A673 (cell line): ENCODE measurements around the gene CCDC9. TPM values are rescaled to one million over a fixed set of nuclear protein-coding genes. Genes with fewer than 3 reads are reported as not detected.
A peak's percentile ranks its signal among the peaks of the same experiment; 100 is the strongest.

Source experiments
- BruUV-seq: library from RNA; stranded (reverse); fragments of 400-500 nt; replicated peaks from 2 replicates; lab custom pipeline; 2021; lab: Mats Ljungman, UMichigan
- CTCF ChIA-PET: fragments of 300-600 bp; sonication (Branson Sonifier 250); formaldehyde crosslinking; loops from one replicate; lab custom pipeline; 2022; ENCODE audit warnings: antibody characterized with exemption; lab: Charles Lee
- POLR2A ChIA-PET: fragments of 300-600 bp; sonication (Branson Sonifier 250); formaldehyde crosslinking; loops from one replicate; lab custom pipeline; 2022; ENCODE audit warnings: antibody characterized with exemption; ENCODE audit not compliant: low non-redundant PET; lab: Charles Lee
- DNase-seq: peaks from one replicate; pipeline ENCODE4 v3.0.0-alpha.2; 2015; ENCODE audit warnings: low spot score
- H3K27ac ChIP-seq: fragments of 200-600 bp; sonication (generic); 2 replicates; pipeline ENCODE4 v1.5.1; 2016; ENCODE audit warnings: mixed run types, low read depth, mild to moderate bottlenecking, mixed read lengths, antibody characterized with exemption, low read length; ENCODE audit not compliant: poor library complexity, severe bottlenecking
- H3K27me3 ChIP-seq: fragments of 200-600 bp; sonication (generic); replicated peaks from 2 replicates; pipeline ENCODE4 v1.6.1; 2017; ENCODE audit warnings: mixed run types, low read depth, mild to moderate bottlenecking, mixed read lengths, antibody characterized with exemption, low read length; ENCODE audit not compliant: insufficient read depth, poor library complexity
- H3K36me3 ChIP-seq: fragments of 200-600 bp; sonication (generic); 2 replicates; pipeline ENCODE4 v1.6.1; 2016; ENCODE audit warnings: mixed run types, mild to moderate bottlenecking, mixed read lengths, antibody characterized with exemption, low read length; ENCODE audit not compliant: insufficient read depth, poor library complexity, severe bottlenecking
- H3K4me1 ChIP-seq: fragments of 200-600 bp; sonication (generic); 2 replicates; pipeline ENCODE4 v1.6.1; 2017; ENCODE audit warnings: mixed run types, mild to moderate bottlenecking, mixed read lengths, antibody characterized with exemption, low read length; ENCODE audit not compliant: insufficient read depth, poor library complexity, severe bottlenecking
- H3K4me3 ChIP-seq: fragments of 200-600 bp; sonication (generic); 2 replicates; pipeline ENCODE4 v1.5.1; 2016; ENCODE audit warnings: low read depth, mixed run types, mild to moderate bottlenecking, mixed read lengths, low read length; ENCODE audit not compliant: poor library complexity, severe bottlenecking
- H3K9me3 ChIP-seq: fragments of 200-600 bp; sonication (generic); 2 replicates; pipeline ENCODE4 v1.6.1; 2016; ENCODE audit warnings: mixed run types, low read depth, mild to moderate bottlenecking, mixed read lengths, antibody characterized with exemption, low read length; ENCODE audit not compliant: poor library complexity, severe bottlenecking
- CTCF ChIP-seq: fragments of 300-800, 200-600 bp; sonication (generic); conservative IDR thresholded peaks from 2 replicates; pipeline ENCODE4 v1.5.1; 2017; ENCODE audit warnings: low read depth, mild to moderate bottlenecking, antibody characterized with exemption, low read length, moderate library complexity, mixed read lengths
- EZH2 ChIP-seq: fragments of 200-600 bp; sonication (generic); IDR thresholded peaks from 2 replicates; pipeline ENCODE4 v1.6.1; 2017; ENCODE audit warnings: borderline replicate concordance, low read depth, mild to moderate bottlenecking, mixed read lengths, antibody characterized with exemption, low read length; ENCODE audit not compliant: poor library complexity, severe bottlenecking
- intact Hi-C: fragments of 100-400 bp; cut with micrococcal nuclease; formaldehyde crosslinking; loops from one replicate; pipeline ENCODE4 v1.10.0; 2022; ENCODE audit not compliant: unreplicated experiment
- total RNA-seq: library from RNA; stranded (reverse); gene quantifications from 2 replicates; pipeline ENCODE4 v1.2.3, GENCODE V29; 2021

The CCDC9 gene
- total RNA-seq, 1 experiment from 2014 or later: 36.4 TPM

GRCh38 chr19:47226426-47227351 lies 29.6 kb upstream of the CCDC9 start:
- Histone ChIP-seq H3K27me3 (no peaks in the 10 kb centered on the region), H3K36me3 (no peaks in the 10 kb centered on the region), H3K4me1 (peaks cover 27% of the 10 kb centered on the region), H3K4me3 (peak overlapping the region; percentile 52), H3K27ac (peak overlapping the region; percentile 95), H3K9me3 (no peaks in the 10 kb centered on the region)
- CTCF ChIA-PET: interaction anchor here (1.5 to 2.0 kb wide), 2 partner anchors 16 to 17 kb away, joined by 7 to 28 read pairs; no protein-coding TSS in a partner anchor
- no peak for DNase-seq
- TF ChIP-seq CTCF: no peak
- TF ChIP-seq EZH2: no peak
- intact Hi-C loops: no loop called here
- POLR2A ChIA-PET: interaction anchor here (0.5 to 0.9 kb wide), 2 partner anchors 11 to 192 kb away, joined by 3 read pairs; no protein-coding TSS in a partner anchor
- BruUV-seq: TSS peak; percentile 87

- H3K4me1 ChIP-seq: peaks cover 27% of the 10 kb centered on the region
- ChIA-PET CTCF (no interaction called here), POLR2A (interaction anchor here (0.5 kb wide), 1 partner anchor 193 kb away, joined by 3 read pairs; no protein-coding TSS in a partner anchor)
- intact Hi-C loops: no loop called here
- TF ChIP-seq CTCF: no peak
- no peak for TF ChIP-seq EZH2
- BruUV-seq: no TSS peak
- no peaks in the 10 kb centered on the region for H3K9me3 ChIP-seq
- H3K27ac ChIP-seq: peak overlapping the region; percentile 95
- no peaks in the 10 kb centered on the region for H3K36me3 ChIP-seq
- no peaks in the 10 kb centered on the region for H3K27me3 ChIP-seq
- DNase-seq: peak; percentile 75
- H3K4me3 ChIP-seq: peak overlapping the region; percentile 38
Measured at GRCh38 chr19:47227352-47228167, 28.8 kb upstream of the CCDC9 start.

GRCh38 chr19:47228168-47228936 lies 28.0 kb upstream of the CCDC9 start:
- DNase-seq: no peak
- H3K4me1 ChIP-seq: peaks cover 27% of the 10 kb centered on the region
- H3K27me3 ChIP-seq: no peaks in the 10 kb centered on the region
- ChIA-PET POLR2A (no interaction called here), CTCF (no interaction called here)
- intact Hi-C loops: no loop called here
- H3K4me3 ChIP-seq: peak overlapping the region; percentile 38
- no peaks in the 10 kb centered on the region for H3K9me3 ChIP-seq
- BruUV-seq: no TSS peak
- H3K27ac ChIP-seq: no peak overlapping the region
- TF ChIP-seq EZH2: no peak
- TF ChIP-seq CTCF: no peak
- H3K36me3 ChIP-seq: no peaks in the 10 kb centered on the region
